Astrocyte (in vitro differentiated cells and primary cell): ENCODE data around the gene GJD3.

Experiments
- EZH2 ChIP-seq: IDR thresholded peaks from 2 replicates; pipeline ENCODE4 v1.6.1; 2012; ENCODE audit warnings: mild to moderate bottlenecking, low read length, inconsistent platforms; ENCODE audit not compliant: insufficient read depth
- TF ChIP-seq, protein P1 (sequence below): IDR thresholded peaks from 2 replicates; pipeline ENCODE4 v1.5.1; 2011; ENCODE audit warnings: low read depth, mild to moderate bottlenecking, inconsistent platforms, low read length, moderate library complexity; ENCODE audit not compliant: insufficient read depth

DNA sequence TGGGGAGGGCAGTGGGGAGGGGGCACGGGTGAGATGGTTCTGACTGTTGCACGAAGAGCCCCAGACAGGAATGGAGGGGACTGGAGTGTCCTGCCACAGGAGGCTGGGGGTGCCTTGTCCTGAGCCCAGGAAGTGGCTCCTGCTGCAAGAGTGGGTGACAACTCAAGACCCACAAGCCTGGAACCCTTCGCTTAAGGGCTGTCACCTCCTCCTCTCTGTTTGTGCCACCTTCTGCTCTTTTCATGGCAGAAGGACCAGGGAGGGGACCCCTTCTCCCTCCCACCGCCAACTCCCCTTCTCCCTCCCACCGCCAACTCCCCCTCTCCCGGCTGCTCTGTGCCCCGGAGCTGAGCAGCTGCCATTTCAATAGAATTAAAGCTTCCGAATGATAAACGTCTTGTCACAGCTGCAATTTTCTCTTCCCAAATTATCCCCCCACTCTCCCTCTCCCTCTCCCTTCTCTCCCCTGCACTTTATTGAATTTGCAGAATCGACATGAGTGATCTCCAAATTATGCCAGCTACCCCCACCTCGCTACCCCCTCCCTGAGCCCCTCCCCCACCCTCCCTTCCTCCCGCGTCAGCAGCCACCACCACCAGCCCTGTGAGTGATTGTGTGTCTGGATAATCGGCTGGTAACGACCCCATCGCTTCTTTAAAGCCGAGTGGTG lies 13.7 kb downstream of the GJD3 start:
- TF ChIP-seq EZH2 = no peak
- TF ChIP-seq, protein P1, sequence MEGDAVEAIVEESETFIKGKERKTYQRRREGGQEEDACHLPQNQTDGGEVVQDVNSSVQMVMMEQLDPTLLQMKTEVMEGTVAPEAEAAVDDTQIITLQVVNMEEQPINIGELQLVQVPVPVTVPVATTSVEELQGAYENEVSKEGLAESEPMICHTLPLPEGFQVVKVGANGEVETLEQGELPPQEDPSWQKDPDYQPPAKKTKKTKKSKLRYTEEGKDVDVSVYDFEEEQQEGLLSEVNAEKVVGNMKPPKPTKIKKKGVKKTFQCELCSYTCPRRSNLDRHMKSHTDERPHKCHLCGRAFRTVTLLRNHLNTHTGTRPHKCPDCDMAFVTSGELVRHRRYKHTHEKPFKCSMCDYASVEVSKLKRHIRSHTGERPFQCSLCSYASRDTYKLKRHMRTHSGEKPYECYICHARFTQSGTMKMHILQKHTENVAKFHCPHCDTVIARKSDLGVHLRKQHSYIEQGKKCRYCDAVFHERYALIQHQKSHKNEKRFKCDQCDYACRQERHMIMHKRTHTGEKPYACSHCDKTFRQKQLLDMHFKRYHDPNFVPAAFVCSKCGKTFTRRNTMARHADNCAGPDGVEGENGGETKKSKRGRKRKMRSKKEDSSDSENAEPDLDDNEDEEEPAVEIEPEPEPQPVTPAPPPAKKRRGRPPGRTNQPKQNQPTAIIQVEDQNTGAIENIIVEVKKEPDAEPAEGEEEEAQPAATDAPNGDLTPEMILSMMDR = no peak
